Left colon (tissue), 2 donors: Measurements from ENCODE around the gene PIK3AP1. TPM values are rescaled to one million over a fixed set of nuclear protein-coding genes. Genes with fewer than 3 reads are reported as not detected.
"Not testable (repeated sequence)": the region's sequence is repeated elsewhere in the genome, so short reads cannot be mapped to it uniquely, and the experiment has no call there.

Source experiments
- ATAC-seq: fragments of 200-7000 bp; cut with Tn5 transposase; one replicate; pipeline ENCODE4 v1.9.1; 2020; ENCODE audit warnings: mild to moderate bottlenecking, moderate library complexity
- DNase-seq, 2 donors: peaks; one replicate each; pipeline ENCODE4 v3.0.0-alpha.2; 2020
- intact Hi-C, 2 donors: fragments of 100-400 bp; cut with DNase I in 1 of 2; cut with micrococcal nuclease in 1 of 2; formaldehyde crosslinking; loops; one replicate each; pipeline versions ENCODE4 v1.11.2 to v1.14.0; 2022; cut with DNase I, micrococcal nuclease
- long read RNA-seq: library from polyadenylated mRNA; unstranded; transcript quantifications from one replicate; pipeline ENCODE4 v2.0.0, GENCODE V29; 2021
- total RNA-seq, 2 donors: library from RNA; stranded (reverse); fragmentation: NEBNext Ultra II Directional; extraction: Animal tissue kit (Norgen Biotek cat#: 25700); gene quantifications; one replicate each; pipeline ENCODE4 v1.2.1, GENCODE V29; 2021
- donor health status: DM: no; HTN: no; CAD: no.
- donor health status: DM: yes; HTN: yes; CAD: no.

The PIK3AP1 gene
- 10 to 100 TPM; 10.1 to 13.0 TPM for total RNA-seq
- long read RNA-seq, full-length matches to known transcripts = 2 of 6 reads
- long read RNA-seq, partial matches to known transcripts = 2 of 6 reads
- long read RNA-seq, other reads (novel, unspliced or antisense) = 2 of 6 reads

DNA sequence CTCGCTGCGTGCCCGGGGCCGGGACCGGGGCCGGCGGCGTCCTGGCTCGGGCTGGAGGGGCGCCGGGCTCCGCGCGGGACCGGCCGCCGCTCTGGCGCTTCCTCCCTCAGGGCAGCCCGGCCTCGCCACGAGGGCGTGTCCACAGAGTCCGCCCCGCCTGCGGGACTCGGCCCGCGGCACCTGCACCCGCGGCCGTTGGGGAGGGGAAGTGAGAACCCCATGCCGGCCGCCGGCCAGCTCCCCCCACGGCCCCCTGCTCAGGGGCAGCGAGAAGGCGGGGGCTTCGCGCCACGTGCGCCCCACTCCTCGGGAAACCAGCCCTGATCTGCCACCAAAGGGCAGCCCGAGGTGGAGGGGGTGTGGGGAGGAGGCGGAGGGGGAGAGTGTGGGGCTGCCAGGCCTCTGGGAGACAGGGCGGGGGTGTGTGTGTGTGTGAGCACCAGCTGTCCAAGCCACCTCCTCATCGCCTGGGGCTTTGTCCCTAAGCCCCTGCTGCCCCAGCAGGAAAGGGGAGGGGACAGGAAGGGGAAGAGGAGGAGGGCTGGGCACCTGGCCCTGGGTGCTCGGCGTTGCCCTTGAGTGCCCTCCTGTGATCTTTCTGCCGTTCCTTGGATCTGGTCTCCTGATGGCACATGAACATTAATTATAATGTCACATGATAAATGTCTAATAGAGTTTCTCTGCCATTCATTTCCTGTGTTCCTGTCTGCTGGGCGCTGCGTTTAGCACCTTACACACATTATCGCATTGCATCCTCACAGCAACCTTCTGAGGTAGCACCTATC, at the start of gene PIK3AP1:
Gene PIK3AP1, minus strand, starts transcription at position 93 of the 785 bp plus-strand sequence. CDS start 120 bp downstream, outside the sequence.
- ATAC-seq (peak; percentile 93), DNase-seq (peak; percentile 64 to 83)
- intact Hi-C loops = no loop called here

DNA sequence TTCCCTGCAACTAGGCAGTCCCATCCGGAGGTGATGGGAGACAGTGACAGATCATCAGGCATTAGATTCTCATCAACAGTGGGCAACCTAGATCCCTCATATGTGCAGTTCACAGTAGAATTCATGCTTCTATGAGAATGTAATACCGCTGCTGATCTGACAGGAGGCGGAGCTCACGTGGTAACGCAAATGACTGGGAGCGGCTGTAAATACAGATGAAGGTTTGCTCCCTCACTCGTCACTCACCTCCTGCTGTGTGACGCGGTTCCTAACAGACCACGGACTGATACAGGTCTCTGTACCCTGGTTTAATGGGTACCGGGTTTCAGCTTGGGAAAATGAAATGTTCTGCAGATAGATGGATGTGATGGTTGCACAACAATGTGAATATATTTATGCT, 47.8 kb upstream of the PIK3AP1 start:
- ATAC-seq (peak; percentile 57), DNase-seq (peak; percentile 42 to 73)

DNA sequence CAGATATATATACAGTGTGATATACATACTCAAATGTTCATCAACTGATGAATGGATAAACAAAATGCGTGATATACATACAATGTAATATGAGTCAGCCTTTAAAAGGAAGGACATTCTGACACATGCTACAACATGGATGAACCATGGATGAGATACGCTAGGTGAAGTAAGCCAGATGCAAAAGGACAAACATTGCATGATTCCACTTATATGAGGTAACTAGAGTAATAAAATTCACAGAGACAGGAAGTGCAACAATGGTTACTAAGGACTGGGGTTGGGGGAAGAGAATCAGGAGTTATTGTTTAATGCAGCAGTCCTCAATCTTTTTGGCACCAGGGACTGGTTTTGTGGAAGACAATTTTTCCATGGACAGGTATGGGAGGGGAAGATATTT, 47.3 kb upstream of the PIK3AP1 start:
- intact Hi-C loops = no loop called here
- DNase-seq = no peak
- peak; percentile 78 for ATAC-seq

More for the DNA sequence above, 47.8 kb upstream of the PIK3AP1 start:
- intact Hi-C loops = no loop called here

GRCh38 chr10:96765406-96766240, 45.3 kb upstream of the PIK3AP1 start:
- intact Hi-C loops = no loop called here
- peak; percentile 73 for ATAC-seq

DNA sequence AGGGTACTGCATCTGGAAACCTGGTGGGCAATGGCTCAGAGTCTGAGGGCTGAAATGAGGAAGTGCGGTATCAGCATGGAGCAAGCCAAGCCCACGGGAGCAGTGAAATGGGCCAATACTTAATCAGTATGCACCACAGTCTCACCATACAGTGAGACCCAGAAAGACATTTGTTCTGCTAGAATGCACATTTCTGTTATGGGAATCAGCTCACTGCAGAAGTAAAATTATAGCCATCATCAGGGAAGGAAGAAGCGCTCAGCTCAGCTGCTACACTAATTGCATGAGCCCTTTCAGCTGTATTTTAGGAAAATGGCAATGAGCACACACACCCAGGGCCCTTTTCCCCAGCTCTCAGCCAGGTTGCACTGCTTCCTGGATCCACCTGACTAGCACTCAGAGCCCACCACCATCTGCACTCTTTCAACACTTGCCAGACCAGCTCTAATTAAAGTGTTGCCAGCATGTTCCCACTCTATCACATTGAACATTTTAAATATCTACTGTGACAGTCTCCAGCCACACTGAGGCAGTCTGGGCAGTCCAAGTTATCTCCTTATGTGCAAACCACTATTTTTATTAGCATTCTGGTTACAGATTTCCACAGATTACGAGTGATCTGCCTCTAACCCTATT, 44.2 kb upstream of the PIK3AP1 start:
- intact Hi-C loops = no loop called here
- ATAC-seq (no peak), DNase-seq (no peak)

More at GRCh38 chr10:96765406-96766240, 45.3 kb upstream of the PIK3AP1 start:
- peak; percentile 77 to 89 for DNase-seq

- DNase-seq (peak in 1 of 2 donors; percentile 9), ATAC-seq (no peak)
- intact Hi-C loops = no loop called here
These were observed 38.1 kb upstream of the PIK3AP1 start for GRCh38 chr10:96758423-96758822.

DNA sequence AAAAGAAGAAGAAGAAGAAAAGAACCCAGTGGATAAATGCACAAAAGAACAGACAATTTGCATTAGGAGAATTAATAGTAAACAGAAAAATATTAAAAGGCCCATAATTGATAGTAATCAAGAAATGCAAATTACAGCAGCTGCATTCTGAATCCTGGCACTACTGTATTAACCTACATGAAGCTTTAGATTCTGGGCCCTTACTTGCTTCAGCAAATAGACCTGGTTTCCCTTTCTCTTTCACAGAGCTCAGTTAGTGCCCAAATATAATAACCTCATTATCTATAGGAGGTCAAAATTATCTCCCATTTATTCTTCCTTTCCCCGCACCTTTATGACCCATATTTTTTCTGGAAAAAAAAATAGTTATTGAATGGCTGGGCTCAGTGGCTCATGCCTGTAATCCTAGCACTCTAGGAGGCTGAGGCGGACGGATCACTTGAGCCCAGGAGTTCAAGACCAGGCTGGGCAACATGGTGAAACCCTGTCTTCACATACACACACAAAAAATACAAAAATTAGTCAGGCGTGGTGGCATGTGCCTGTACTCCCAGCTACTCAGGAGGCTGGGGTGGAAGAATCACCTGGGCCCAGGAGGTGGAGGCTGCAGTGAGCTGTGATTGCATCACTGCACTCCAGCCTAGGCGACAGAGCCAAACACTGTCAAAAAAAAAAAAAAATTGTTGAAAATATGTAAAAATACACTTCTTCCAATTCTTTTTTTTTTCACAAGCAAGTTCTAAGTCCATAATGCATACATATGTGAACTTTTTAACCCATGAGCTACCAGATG, 36.0 kb upstream of the PIK3AP1 start:
- intact Hi-C loops = no loop called here
- ATAC-seq (no peak), DNase-seq (no peak)

DNA sequence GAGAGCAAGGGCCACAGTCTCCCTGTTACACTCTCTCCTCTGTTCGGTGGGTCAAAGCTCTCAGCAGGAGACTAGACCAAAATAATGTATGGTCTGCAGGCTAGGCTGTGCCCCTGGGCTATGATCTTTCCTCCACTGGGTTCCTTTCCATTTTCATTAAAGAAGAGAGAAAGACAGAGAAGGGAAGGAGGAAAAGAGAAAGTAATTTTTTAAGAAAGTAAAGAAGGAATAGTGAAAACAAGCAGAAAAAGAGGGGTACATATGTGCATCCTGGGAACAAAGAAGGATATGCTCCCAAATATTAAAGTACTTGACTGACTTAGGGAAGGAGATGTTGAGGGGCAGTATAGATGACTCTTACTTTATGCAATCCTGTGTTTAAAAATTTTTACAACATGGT, 33.6 kb upstream of the PIK3AP1 start:
- no peak for ATAC-seq
- DNase-seq = no peak
- intact Hi-C loops = no loop called here

GRCh38 chr10:96752375-96752774, 32.1 kb upstream of the PIK3AP1 start:
- no peak for ATAC-seq
- DNase-seq = no peak
- intact Hi-C loops = no loop called here

DNA sequence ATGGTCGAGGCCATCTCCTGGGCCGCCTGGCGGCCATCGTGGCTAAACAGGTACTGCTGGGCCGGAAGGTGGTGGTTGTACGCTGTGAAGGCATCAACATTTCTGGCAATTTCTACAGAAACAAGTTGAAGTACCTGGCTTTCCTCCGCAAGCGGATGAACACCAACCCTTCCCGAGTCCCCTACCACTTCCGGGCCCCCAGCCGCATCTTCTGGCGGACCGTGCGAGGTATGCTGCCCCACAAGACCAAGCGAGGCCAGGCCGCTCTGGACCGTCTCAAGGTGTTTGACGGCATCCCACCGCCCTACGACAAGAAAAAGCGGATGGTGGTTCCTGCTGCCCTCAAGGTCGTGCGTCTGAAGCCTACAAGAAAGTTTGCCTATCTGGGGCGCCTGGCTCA, 30.0 kb upstream of the PIK3AP1 start:
- DNase-seq, intact Hi-C loops, ATAC-seq: not testable (repeated sequence)

DNA sequence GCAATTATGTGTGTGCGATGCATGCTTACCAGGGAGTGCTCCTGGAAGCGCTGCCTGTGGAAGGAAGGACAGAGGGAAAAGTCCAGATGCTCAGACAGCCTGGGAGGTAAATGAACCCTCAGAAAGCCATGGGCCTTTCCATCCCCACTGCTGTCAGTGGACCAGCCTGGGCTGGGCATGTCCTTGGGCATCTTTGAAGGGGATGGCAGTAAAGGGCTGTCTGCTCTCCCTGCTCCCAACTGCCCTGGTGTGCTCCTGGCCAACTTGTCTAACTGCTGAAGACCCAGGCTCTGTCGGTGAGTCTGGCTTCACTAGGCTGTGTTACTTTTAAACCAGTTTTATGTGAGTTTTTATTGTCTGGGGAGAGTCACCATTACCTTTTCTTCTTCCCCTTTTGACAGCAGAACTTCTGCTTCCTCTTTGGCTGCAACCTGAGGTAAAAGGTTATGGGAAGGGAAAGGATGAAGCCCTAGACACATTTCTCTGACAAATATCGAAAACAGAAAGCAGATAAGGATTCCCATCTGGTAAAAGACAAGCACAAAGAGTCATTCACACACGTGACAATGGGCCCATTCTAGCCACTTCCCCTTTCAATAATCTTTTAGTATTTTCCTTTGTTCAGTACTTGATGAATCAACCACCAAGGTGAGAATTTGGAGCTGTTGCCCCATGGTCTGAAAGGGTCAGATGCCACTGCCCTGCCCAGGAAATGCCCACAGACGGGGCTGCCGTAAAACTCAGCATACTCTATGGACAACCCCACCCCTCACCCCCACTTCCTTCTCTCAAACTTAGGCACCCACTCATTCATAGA, 27.6 kb upstream of the PIK3AP1 start:
- ATAC-seq (peak; percentile 90), DNase-seq (no peak)
- intact Hi-C loops = no loop called here

DNA sequence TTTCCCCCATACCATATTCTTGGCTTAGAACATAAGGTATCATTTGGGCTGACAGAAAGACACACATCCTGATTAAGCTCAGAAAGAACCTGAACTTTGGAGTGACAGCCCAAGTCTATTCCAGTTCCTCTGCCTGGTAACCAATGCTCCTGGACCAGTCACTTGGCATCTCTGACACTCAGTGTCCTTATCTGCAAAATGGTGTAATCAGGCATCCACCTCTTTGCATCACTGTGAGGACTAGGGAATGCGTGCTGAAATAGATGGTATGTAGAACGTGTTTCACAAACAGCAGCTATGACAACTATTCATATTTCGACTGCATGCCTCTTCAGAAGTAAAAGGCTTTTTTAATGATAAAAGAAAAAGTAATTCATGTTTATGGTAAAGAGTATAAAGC, 26.2 kb upstream of the PIK3AP1 start:
- no peak for ATAC-seq
- DNase-seq = no peak
- intact Hi-C loops = no loop called here

GRCh38 chr10:96745950-96746349, 25.6 kb upstream of the PIK3AP1 start:
- intact Hi-C loops = no loop called here
- no peak for DNase-seq
- ATAC-seq = no peak

GRCh38 chr10:96743988-96744585, 23.8 kb upstream of the PIK3AP1 start:
- no peak for DNase-seq
- ATAC-seq = no peak
- intact Hi-C loops = no loop called here

- intact Hi-C loops, ATAC-seq, DNase-seq: not testable (repeated sequence)
These were observed 21.2 kb upstream of the PIK3AP1 start for GRCh38 chr10:96741557-96741956.

DNA sequence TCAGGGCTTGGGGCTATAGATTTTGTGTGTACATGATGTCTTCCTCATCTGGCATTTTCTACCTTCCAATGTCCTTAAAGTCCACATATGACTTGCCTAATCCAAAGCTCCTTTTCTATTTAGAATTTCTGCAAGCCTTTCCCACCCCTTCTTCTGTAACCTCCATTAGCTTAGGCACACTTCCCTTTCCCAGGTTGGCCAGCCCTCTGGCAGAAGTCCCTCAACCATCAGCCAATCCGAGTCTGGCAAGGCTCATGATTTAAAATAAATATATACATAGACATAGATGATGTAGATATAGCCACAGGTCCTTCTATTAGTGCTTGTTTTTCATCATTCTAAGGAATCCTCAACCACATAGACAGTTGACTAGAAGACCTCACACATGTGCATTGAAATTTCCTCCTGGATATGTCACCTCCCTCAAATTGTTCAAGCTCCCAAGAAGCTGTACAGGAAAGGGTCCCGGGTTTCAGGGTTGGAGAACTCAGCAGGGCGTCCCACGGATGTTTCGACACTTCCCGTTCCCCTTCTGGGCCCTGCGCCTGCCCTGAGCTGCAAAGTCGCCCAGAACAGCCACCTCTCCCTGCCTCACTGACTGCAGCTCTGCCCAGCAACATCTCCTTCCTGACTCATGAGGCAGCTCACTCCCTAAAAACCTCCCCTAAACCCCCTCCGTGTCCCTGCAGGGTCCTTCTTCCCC, 20.4 kb upstream of the PIK3AP1 start:
- DNase-seq = peak in 1 of 2 donors; percentile 42
- intact Hi-C loops = no loop called here
- no peak for ATAC-seq

DNA sequence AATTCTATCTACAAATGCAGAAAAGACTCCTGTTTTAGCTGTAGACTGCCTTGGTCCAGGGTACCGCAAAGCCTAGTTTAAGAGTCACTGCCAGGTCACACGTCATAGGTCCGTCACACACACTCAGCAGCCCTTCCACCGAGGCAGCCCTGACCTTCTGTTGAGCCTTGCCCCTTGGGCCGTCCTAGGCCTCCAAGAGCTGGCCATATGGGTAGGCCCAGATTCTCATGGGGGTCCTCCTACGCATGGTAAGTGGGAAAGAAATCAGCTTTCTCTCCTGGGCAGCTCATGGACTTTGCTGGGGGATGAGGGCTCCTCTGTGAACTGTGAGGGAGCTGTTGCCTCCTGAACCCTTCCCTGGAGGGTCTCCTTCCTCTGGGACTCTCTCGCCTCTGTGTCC, 19.8 kb upstream of the PIK3AP1 start:
- no peak for ATAC-seq

More for the DNA sequence above, 19.8 kb upstream of the PIK3AP1 start:
- intact Hi-C loops = no loop called here
- DNase-seq = no peak
